GM10266 (cell line): ENCODE measurements around the gene ROMO1.
"Not testable (repeated sequence)": the region's sequence is repeated elsewhere in the genome, so short reads cannot be mapped to it uniquely, and the experiment has no call there.

Source experiments
- DNase-seq: peaks from one replicate; pipeline ENCODE4 v3.0.0; 2012; ENCODE audit errors: extremely low spot score
- CTCF ChIP-seq: IDR thresholded peaks from 2 replicates; pipeline ENCODE4 v1.5.1; 2012; ENCODE audit warnings: mild to moderate bottlenecking, low read depth; ENCODE audit not compliant: control insufficient read depth, insufficient read depth; ENCODE audit errors: missing control alignments

Gene ROMO1

GRCh38 chr20:35708502-35708901 lies 9.3 kb downstream of the ROMO1 start:
- no peak for TF ChIP-seq CTCF
- DNase-seq: no peak

- no peak for DNase-seq
- TF ChIP-seq CTCF: no peak
Measured at GRCh38 chr20:35709259-35709658, 10.1 kb downstream of the ROMO1 start.

- DNase-seq: no peak
- TF ChIP-seq CTCF: no peak
Measured at GRCh38 chr20:35710039-35710438, 10.8 kb downstream of the ROMO1 start.

- no peak for TF ChIP-seq CTCF
- DNase-seq: no peak
Measured at GRCh38 chr20:35710884-35711587, 11.8 kb downstream of the ROMO1 start.

DNA sequence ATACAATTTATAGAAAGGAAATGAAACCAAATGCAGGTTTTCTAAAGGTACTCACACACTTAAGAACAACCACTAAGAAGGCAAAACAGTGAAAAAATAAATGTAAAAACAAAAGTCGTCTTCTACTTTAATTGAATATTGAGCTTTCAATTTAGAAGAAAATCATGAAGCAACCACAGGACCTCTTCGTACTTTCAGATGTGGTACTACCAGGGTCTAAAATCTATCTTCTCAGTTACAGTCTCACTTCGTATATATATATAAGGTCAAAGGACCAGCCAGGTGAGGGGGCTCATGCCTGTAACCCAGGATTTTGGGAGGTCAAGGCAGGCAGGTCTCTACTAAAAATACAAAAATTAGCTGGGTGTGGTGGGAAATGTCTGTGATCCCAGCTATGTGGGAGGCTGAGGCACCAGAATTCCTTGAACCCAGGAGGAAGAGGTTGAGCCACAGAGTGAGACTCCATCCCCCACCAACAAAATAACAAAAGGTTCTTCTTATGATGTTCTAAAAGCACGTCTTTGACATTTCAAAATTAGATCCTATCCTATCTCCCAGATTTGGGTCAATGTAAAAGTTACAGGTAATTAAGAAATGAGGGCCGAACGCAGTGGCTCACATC lies 12.5 kb downstream of the ROMO1 start:
- TF ChIP-seq CTCF: no peak
- no peak for DNase-seq

DNA sequence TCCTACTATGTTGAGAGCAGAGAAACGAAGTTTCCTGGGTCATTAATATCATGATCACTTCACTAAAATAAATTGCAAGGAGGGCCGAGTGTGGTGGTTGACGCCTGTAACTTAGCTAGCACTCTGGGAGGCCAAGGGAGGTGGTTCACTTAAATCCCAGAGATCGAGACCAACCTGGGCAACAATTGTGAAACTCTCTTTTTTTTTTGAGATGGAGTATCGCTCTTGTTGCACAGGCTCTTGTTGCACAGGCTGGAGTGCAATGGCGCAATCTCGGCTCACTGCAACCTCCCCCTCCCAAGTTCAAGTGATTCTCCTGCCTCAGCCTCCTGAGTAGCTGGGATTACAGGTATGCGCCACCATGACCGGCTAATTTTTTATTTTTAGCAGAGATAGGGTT lies 13.9 kb downstream of the ROMO1 start:
- not testable (repeated sequence) for DNase-seq

GRCh38 chr20:35714127-35714526 lies 14.9 kb downstream of the ROMO1 start:
- no peak for TF ChIP-seq CTCF
- no peak for DNase-seq
